ENCODE measurements around the gene ZAP70. TPM values are rescaled to one million over a fixed set of nuclear protein-coding genes. Genes with fewer than 3 reads are reported as not detected.
"Not testable (repeated sequence)": the region's sequence is repeated elsewhere in the genome, so short reads cannot be mapped to it uniquely, and the experiment has no call there.

Gene ZAP70
- polyA plus RNA-seq (ENCODE audit: insufficient read length in 4 of 4) = 1 to 10 TPM; 1.2 to 2.2 (median 1.7) TPM

DNA sequence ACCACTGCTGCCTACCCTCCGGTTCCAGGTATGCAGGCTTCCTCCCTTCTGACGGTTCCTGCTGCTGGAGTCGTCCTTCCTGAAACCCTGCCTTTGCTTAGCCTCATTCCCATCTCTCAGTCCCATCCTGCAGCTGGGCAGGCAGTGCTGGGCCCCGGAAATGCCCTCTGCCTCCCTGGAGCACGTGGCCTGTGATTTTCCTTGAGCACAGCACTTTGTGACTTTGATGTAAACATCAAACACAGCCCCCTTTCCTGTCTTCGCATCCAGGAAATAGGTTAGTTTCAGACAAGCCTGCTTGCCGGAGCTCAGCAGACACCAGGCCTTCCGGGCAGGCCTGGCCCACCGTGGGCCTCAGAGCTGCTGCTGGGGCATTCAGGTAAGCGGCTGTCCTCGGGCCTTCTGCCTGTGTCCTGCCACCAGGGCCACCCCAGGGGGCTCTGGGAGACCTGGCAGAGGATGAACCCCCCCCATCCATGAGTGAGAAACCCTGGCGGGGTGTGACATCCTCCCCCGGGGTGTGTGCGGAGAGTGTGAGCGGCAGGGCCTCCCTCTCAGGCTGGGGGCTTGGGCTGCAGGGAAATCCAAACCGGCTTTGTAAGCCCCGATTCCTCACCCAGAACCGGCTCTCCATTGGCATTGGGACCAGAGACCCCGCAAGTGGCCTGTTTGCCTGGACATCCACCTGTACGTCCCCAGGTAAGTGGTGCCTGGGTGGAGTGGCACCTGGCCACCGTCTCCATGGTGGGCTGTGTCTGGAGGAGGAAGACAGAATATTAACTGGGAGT lies at the start of gene ZAP70:
Gene ZAP70, plus strand, starts transcription at position 281 of the 788 bp plus-strand sequence. CDS start 10,461 bp downstream, outside the sequence.
- DNase-seq (ENCODE audit: low read depth in 4 of 4, low spot score in 3 of 4) = no peak

DNA sequence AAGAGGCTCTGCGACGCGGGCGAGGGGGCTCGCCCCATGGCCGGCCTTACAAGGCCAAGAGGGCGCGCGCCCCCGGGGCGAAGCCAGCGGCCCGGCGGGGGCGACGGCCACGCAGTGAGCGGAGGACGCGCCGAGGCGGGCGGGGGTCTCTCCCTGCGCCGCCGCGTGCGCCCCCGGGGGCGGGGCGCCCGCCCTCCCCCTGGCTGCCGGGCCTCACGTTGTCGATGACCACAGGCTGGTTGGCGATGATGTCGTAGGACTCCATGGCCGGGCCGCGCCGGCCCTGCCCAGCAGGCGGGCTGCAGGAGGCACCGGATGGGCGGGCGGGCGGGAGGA lies 49.8 kb upstream of the ZAP70 start:
- peak in 2 of 4 donors; percentile 53 to 58 for DNase-seq (ENCODE audit: low read depth in 4 of 4, low spot score in 3 of 4)

DNA sequence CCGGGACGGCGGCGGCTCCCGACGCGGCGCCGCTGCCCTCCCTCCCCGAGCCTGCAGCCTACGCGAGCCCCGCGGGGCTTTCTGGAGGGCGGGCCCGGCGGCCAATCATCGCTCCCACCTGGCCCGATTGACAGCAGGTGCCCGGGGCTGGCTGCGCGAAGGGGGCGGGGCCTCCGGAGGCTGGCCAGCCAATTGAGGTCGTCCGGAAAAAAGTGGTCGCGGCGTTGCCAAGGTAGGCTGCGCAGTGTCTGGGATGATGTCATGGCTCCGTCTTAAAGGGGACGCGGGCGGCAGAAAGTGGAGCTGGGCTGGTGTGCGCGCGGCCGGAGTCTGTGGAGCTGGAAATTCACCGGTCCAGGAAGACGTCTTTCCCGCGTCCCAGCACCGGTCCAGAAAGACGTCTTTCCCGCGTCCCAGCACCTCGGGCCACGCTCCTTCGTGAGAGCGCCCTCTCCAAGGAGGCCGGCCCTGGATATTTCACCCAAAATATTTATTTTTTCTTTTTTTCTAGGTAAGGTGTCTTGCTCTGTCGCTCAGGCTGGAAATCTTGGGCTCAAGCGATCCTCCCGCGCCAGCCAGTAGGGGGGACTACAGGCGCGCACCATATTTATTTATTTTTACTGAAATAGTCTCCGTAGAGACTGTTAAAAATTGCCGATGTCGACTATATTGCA lies 49.3 kb upstream of the ZAP70 start, which contains the start of gene ACTR1B:
Gene ACTR1B, minus strand, starts transcription at position 83 of the 674 bp plus-strand sequence. CDS start 154 bp downstream, outside the sequence.
- DNase-seq (ENCODE audit: low read depth in 4 of 4, low spot score in 3 of 4) = peak; percentile 94 to 97 (median 95)

DNA sequence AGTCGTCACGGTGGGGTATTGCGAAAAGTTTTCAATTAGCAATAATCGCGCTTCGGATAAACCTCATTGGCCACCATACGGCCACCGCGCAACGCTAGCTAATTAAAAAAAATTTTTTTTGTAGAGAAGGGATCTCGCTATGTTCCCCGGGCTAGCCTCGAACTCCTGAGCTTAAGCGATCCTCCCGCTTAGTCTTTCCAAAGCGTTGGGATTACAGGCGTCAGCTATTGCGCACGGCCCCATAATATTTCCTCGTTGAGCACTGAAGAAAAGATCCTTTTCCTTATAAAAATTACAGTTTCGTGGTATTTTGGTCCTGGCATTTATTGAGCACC lies 48.8 kb upstream of the ZAP70 start:
- DNase-seq (ENCODE audit: low read depth in 4 of 4, low spot score in 3 of 4) = no peak

DNA sequence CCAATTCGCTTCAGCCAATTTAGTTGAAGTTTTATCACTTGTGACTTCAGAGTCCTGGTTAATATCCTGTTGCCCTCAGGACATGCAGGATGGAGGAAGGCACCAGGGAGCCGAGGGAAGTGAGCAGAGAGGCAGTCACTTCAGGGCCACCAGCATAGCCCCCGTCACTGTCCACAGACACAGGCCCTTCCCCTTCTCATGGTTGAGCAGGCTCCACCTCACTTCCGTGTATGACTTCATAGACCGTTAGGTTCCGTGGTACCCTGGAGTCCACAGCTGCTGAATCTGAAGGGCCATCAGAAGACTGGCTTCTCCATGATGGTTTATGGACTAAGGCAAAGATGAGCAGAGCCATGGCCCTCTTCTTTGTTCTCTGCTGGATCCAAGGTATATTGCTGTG lies 43.9 kb upstream of the ZAP70 start, which contains the start of gene C2orf92:
Gene C2orf92, plus strand, starts transcription at position 266 of the 400 bp plus-strand sequence. Its CDS starts 76 bp downstream, at position 342.
- DNase-seq (ENCODE audit: low read depth in 4 of 4, low spot score in 3 of 4) = no peak

DNA sequence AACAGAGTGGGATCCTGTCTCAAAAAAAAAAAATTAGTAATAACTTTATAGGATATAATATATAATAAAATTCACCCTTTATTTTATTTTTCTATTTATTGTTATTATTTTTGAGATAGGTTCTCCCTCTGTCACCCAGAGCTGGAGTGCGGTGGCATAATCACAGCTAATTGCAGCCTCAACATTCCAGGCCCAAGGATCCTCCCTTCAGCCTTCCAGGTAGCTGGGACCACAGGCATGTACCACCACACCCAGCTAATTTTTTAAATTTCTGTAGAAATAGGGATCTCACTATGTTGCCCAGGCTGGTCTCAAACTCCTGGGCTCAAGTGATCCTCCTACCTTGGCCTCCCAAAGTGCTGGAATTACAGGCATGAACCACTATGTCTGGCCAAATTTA lies 42.9 kb upstream of the ZAP70 start:
- DNase-seq (ENCODE audit: low read depth in 4 of 4, low spot score in 3 of 4) = no peak

DNA sequence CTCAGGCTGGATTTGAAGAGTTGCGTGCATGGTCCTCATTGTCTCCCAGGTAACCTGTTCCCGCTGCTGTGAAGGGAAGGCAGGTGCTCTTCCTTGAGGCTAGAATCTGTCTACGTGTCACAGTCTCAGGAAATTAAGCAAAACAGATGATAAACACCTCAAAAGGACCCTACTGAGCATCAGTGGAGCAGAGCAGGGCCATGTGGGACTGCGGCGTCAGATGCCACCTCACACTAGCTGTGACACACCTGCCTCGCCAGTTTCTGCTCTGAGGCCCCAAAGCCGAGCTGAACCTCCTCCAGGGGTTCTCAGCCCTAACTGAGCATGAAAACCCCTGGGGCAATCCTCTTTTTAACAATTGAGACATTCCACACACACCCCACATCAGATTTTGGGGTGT lies 41.9 kb upstream of the ZAP70 start:
- DNase-seq (ENCODE audit: low read depth in 4 of 4, low spot score in 3 of 4) = no peak

DNA sequence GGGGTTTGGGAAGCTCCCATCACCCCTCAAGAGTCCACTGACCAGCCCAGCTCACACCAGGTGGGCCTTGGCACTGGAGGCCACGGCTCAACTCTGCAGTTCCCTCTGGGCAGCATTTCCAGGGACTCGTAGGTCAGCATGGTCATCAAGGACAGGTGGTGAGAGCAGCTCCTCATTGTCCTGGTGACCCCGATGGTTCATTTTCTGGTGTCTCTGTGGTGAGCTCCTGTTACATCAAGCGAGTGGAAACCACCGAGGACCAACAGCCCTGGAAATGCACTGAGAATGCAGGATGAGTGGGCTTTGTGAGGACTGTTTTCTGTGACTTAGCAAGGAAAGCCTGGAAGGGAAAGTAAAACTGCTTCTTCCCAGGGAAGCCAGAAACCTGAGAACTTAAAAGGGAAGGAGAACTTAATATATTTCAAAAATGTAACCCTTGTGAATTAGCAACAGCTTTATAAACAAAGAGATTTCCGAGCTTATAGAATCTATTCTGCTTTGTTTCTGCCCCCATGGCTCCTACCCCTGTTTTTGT lies 40.7 kb upstream of the ZAP70 start:
- not testable (repeated sequence) for DNase-seq (ENCODE audit: low read depth in 4 of 4, low spot score in 3 of 4)

DNA sequence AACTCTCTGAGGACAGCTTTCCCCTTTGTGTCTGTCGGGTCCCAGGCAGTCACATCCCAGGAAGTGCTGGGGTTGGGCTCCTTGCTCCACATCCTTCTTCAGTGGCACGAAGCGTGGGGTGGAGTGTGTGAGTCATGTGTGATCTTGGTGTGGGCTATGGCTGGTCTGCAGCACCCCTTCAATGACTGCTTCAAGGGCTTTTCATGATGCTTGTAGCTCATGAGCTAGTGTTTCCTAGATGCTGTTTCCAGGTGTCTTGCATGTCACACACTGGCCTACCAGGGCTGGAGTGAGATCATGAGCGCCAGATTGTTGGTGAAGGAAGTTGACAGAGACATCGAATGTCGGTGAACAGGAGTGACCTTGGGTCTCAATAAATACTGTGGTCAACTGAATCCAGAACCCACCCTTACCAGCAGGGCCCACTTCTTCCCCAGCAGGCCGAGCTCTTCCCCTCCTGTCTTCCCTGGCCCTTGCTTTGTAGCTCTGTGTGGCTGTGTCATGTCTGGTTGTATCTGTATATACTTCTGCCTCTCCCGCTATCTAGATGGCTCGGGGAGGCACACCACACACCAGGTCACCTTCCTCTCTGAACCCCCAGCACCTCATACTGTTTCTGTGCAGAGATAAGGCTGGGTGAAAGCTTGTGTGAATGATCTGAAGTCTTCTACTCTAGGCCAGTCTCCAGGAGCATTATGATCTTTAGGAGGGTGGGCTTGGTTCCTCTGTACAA lies 40.0 kb upstream of the ZAP70 start:
- DNase-seq (ENCODE audit: low read depth in 4 of 4, low spot score in 3 of 4) = no peak

DNA sequence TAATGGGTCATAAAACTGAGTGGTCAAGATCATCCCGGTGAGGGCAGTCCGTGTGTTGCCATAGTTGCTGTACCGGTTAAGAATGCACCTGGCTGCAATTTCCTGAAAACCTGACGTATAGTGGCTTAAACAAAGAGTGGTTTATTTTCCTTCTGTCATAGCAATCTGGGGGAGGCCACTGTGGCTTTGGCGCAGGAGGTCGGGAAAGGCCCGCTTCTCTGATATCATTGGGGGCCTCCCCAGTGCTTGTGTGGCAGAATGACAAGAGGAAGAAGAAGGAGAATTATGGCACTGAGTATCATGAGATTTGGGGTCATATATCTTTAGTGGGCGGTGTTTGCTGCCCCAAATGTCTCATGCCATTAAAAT lies 39.5 kb upstream of the ZAP70 start:
- peak in 2 of 4 donors; percentile 9 to 16 for DNase-seq (ENCODE audit: low read depth in 4 of 4, low spot score in 3 of 4)

DNA sequence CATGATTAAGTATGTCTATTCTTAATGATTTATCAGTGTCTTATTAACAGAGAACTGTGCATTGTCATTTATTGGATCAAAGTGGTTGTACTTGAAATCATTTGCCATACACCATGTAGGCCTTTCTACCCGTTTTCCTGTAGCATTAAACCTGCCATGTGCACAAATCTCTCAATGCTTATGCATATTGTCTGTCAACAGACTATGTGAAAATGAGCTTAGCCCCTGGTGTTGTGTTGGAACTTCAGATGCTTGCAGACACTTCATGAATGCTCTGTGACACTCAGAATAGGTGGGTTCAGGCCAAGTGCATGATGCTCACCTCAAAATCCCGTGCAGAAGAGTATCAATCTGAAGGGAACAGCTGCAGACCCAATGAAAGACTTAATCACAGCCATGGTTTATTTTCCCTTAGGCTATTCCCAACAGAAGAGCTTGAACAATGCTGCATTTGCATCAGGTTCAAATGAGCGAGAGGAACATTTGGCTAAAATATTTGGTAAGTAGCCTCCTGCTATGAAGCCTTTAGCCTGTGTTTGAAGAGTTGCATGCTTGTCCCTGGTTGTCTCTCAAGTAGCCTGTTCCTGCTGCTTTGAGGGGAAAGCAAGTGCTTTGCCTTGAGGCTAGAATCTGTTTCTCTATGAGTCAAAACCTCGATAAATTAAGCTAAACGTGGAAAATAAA lies 37.8 kb upstream of the ZAP70 start:
- no peak for DNase-seq (ENCODE audit: low read depth in 4 of 4, low spot score in 3 of 4)

DNA sequence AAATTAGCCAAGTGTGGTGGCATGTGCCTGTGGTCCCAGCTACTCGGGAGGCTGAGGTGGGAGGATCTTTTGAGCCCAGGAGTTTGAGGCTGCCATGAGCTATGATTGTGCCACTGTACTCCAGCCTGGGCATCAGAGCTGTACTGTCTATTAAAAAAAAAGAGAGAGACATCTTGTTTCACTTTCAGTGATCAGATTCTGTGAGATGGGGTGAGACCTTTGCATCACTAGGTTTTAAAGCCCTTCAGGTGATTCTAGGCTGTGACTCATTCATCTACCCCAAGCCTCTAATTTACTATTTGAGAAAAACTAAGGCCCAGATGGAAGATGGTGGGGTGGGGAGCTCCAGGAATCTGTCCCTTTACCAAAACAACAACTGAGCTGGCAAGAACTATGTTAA lies 36.8 kb upstream of the ZAP70 start:
- no peak for DNase-seq (ENCODE audit: low read depth in 4 of 4, low spot score in 3 of 4)

DNA sequence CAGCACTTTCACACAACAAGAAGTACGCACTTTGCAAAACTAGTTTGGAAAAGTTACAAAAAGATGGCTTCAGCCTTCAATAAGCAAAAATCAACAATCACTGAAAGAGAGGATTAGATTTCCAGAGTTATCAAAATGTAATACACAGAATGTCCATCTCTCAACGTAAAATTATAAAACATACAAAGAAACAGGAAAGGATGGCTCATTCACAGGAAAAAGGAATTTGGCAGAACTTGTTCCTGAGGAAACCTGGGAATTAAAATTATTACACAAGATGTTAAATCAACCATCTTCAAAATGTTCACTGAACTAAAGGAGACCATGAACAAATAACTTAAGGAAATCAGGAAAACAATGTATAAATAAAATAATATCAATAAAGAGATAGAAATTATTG lies 35.9 kb upstream of the ZAP70 start:
- no peak for DNase-seq (ENCODE audit: low read depth in 4 of 4, low spot score in 3 of 4)

DNA sequence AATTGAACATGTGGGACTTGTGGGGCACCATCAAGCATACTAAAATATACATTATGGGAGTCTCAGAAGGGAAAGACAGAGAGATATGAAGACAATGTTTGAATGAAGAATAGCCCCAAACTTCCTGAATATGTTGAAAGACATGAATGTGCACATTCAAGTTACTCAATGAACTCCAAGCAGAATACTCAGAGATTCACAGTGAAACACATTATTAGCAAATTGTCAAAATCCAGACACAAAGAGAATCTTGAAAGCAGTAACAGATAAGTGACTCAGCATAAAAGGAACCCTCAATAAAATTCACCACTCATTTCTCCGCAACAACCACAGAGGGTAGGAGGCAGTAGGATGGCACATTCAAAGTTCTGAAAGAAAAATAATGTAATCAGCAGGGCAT lies 35.1 kb upstream of the ZAP70 start:
- DNase-seq (ENCODE audit: low read depth in 4 of 4, low spot score in 3 of 4) = no peak

DNA sequence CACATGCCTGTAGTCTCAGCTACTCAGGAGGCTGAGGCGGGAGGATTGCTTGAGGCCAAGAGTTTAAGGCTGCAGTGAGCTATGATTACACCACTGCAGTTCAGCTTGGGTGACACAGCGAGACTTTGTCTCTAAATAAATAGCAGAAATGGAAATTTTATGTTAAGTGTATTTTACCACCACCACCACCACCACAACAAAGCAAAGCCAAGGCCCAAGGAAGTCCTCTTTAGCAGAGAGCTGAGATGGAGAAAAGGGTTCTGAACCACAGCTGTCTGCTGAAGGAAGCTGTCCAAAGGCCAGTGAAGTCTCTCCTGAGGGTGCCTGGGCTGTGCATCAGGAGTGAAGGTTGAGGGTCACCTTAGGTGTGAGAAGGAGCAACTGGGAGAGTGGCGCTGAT lies 26.1 kb upstream of the ZAP70 start:
- DNase-seq (ENCODE audit: low read depth in 4 of 4, low spot score in 3 of 4) = not testable (repeated sequence)

DNA sequence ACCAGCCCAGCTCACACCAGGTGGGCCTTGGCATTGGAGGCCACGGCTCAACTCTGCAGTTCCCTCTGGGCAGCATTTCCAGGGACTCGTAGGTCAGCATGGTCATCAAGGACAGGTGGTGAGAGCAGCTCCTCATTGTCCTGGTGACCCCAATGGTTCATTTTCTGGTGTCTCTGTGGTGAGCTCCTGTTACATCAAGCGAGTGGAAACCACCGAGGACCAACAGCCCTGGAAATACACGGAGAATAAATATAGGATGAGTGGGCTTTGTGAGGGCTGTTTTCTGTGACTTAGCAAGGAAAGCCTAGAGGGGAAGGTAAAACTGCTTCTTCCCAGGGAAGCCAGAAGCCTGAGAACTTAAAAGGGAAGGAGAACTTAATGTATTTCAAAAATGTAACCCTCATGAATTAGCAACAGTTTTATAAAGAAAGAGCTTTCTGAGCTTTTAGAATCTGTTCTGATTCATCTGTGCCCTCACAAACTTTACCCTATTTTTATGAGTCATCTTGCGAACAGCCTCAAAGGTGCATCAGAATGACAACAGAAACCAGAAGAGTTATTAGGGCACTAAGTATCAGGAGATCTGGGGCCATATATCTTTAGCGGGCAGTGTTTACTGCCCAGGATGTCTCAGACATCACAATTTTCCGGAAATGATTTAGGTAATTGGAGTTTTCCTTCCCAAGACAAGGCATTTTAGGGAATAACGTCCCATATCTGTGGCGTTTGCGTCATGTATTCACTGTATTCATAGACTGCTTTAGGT lies 25.1 kb upstream of the ZAP70 start:
- no peak for DNase-seq (ENCODE audit: low read depth in 4 of 4, low spot score in 3 of 4)

DNA sequence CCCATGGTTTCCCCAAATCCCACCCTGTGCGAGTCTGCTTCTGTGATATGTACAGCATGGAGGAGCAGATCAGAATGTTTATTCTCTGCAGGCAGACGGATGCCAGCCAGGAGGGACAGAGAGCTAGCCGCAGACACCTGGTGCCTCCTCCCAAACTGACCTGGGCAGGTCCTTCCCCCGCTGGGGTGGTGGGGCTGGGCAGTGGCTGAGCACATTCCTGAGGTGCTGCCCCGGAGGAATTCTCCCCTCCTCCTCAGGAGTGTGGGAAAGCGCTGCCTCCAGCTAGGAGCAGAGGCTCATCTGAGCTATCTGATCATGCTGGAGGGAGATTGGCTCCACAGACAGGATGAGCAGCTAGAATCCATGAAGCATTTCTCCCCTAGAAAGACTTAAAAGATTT lies 22.2 kb upstream of the ZAP70 start:
- no peak for DNase-seq (ENCODE audit: low read depth in 4 of 4, low spot score in 3 of 4)

DNA sequence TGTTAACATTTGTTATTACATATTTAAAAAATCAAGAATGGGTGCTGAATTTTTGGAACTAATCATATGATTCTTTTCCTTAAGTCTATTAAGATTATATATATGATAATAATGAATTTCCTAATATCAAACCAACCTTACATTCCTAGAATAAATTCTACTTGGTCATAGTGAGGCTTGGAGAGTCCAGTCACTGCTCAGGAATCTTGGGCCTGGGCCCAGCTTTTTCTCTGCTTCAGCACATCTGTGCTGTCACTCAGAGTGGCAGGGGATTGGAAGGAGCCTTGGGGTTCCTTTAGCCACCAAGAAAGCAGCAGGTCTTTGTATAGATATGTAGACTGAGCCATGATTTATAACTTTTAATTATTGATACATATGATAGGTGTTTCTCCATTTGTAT lies 19.9 kb upstream of the ZAP70 start:
- DNase-seq (ENCODE audit: low read depth in 4 of 4, low spot score in 3 of 4) = no peak

DNA sequence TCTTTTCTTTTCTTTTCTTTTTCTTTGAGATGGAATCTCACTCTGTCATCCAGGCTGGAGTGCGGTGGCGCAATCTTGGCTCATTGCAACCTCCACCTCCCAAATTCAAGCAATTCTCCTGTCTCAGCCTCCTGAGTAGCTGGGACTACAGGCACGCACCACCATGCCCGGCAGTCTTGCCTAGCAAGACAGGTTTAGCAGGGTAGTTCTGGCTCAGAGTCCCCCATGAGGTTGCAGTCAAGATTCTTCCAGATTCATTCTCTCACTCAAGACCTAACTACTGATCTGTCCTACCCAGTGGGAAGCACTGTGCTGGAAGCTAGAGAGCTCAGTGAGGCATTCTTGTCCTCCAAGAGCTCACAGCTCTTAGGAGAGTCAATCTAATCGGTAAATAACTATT lies 17.6 kb upstream of the ZAP70 start:
- DNase-seq (ENCODE audit: low read depth in 4 of 4, low spot score in 3 of 4) = no peak
